Measurements from ENCODE around the gene SFMBT2.

Gene SFMBT2

DNA sequence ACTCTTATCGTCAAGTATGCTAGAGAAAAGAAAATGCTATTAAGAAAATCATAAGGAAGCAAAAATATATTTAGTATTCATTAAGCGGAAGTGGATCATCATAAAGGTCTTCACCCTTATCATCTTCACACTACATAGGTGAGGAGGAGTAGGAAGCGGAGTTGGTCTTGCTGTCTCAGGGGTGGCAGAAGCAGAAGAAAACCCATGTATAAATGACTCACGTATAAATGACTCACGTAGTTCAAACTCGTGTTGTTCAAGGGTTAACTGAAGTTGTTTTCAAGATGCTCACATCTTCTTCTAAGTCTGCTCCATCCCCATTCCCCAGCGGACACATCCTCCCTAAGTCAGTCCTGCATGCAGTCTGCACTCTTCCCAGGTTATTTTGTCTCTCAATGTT is 72.4 kb downstream of the SFMBT2 start:
- no peak overlapping the region for H3K4me3 ChIP-seq (ENCODE audit: low read length)
- H3K9ac ChIP-seq (ENCODE audit: low read length), result no peak overlapping the region
- peaks cover 8% of the 10 kb centered on the region; the same call in 1 of the 2 replicates for H4K20me1 ChIP-seq (ENCODE audit: insufficient read depth, low read length)
- no peaks in the 10 kb centered on the region for H3K9me3 ChIP-seq (ENCODE audit: insufficient read depth, low read length)
- H3K27me3 ChIP-seq (ENCODE audit: low read depth, low read length), result no peaks in the 10 kb centered on the region
- TF ChIP-seq, protein P1, sequence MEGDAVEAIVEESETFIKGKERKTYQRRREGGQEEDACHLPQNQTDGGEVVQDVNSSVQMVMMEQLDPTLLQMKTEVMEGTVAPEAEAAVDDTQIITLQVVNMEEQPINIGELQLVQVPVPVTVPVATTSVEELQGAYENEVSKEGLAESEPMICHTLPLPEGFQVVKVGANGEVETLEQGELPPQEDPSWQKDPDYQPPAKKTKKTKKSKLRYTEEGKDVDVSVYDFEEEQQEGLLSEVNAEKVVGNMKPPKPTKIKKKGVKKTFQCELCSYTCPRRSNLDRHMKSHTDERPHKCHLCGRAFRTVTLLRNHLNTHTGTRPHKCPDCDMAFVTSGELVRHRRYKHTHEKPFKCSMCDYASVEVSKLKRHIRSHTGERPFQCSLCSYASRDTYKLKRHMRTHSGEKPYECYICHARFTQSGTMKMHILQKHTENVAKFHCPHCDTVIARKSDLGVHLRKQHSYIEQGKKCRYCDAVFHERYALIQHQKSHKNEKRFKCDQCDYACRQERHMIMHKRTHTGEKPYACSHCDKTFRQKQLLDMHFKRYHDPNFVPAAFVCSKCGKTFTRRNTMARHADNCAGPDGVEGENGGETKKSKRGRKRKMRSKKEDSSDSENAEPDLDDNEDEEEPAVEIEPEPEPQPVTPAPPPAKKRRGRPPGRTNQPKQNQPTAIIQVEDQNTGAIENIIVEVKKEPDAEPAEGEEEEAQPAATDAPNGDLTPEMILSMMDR (IDR thresholded peaks at IDR 0.05; ENCODE audit: low read depth, low read length), result no peak
- TF ChIP-seq EZH2phosphoT487 (IDR thresholded peaks at IDR 0.05; ENCODE audit: low read depth), result no peak
- H3K27ac ChIP-seq (ENCODE audit: low read length), result no peak overlapping the region
- H3K4me2 ChIP-seq (ENCODE audit: low read length), result no peak overlapping the region
- H3K36me3 ChIP-seq (replicated peaks; ENCODE audit: low read depth, low read length), result peaks cover 5% of the 10 kb centered on the region
- H3K4me1 ChIP-seq (ENCODE audit: low read length), result peaks cover 21% of the 10 kb centered on the region
- H3K79me2 ChIP-seq (ENCODE audit: low read length), result peaks cover 56% of the 10 kb centered on the region
- no peak overlapping the region for H2AFZ ChIP-seq (ENCODE audit: low read depth, low read length)

DNA sequence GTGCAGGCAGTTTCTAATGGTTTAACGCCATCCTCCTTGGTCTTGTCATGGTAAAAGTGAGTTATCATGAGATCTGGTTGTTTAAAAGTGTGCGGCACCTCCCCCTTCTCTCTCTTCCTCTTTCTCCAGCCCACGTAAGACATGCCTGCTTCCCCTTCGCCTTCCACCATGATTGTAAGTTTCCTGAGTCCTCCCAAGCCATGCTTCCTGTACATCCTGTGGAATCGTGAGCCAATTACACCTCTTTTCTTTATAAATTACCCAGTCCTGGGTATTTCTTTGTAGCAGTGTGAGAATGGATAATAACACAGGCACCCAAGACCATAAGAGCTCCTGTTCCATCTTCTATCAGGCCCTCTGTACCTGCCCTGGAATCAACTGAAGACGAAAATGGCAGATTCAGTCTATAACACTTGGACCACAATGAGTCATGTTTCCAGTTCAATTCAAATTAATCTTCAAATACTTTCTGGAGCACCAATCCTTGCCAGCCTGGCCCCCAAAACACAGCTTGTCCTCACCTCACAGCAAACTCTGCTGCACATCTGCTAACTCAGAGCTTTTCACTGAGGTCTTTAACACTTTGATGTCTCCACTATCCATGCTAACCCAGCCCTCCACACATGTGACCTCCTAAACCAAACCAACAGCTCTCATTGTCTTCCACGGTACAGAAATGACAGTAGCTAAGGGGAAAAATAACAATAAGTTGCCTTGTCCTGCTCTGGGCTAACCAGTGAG is 73.2 kb downstream of the SFMBT2 start:
- Histone ChIP-seq H2AFZ (ENCODE audit: low read depth, low read length) (0 out of 2 replicates have a peak overlapping the region, but pooled peaks have one; percentile 22), H3K36me3 (replicated peaks; ENCODE audit: low read depth, low read length) (peaks cover 5% of the 10 kb centered on the region), H3K4me2 (ENCODE audit: low read length) (peak overlapping the region; percentile 76), H3K9me3 (ENCODE audit: insufficient read depth, low read length) (no peaks in the 10 kb centered on the region), H3K4me3 (ENCODE audit: low read length) (peak overlapping the region; percentile 41; the same call in 1 of the 2 replicates), H3K79me2 (ENCODE audit: low read length) (peaks cover 58% of the 10 kb centered on the region), H3K27me3 (ENCODE audit: low read depth, low read length) (no peaks in the 10 kb centered on the region), H4K20me1 (ENCODE audit: insufficient read depth, low read length) (peaks cover 8% of the 10 kb centered on the region; the same call in 1 of the 2 replicates), H3K9ac (ENCODE audit: low read length) (peak overlapping the region; percentile 32; the same call in 1 of the 2 replicates), H3K4me1 (ENCODE audit: low read length) (peaks cover 21% of the 10 kb centered on the region), H3K27ac (ENCODE audit: low read length) (peak overlapping the region; percentile 59)
- no peak for TF ChIP-seq EZH2phosphoT487 (IDR thresholded peaks at IDR 0.05; ENCODE audit: low read depth)
- TF ChIP-seq, protein P1 (IDR thresholded peaks at IDR 0.05; ENCODE audit: low read depth, low read length), result no peak

- Histone ChIP-seq H3K79me2 (ENCODE audit: low read length) (peaks cover 69% of the 10 kb centered on the region), H3K4me3 (ENCODE audit: low read length) (no peak overlapping the region), H4K20me1 (ENCODE audit: insufficient read depth, low read length) (peaks cover 8% of the 10 kb centered on the region; the same call in 1 of the 2 replicates), H3K36me3 (replicated peaks; ENCODE audit: low read depth, low read length) (peaks cover 5% of the 10 kb centered on the region), H3K27ac (ENCODE audit: low read length) (no peak overlapping the region), H3K9me3 (ENCODE audit: insufficient read depth, low read length) (no peaks in the 10 kb centered on the region), H2AFZ (ENCODE audit: low read depth, low read length) (no peak overlapping the region), H3K9ac (ENCODE audit: low read length) (no peak overlapping the region), H3K4me1 (ENCODE audit: low read length) (peaks cover 21% of the 10 kb centered on the region), H3K4me2 (ENCODE audit: low read length) (no peak overlapping the region), H3K27me3 (ENCODE audit: low read depth, low read length) (no peaks in the 10 kb centered on the region)
- TF ChIP-seq, protein P1 (IDR thresholded peaks at IDR 0.05; ENCODE audit: low read depth, low read length), result no peak
- TF ChIP-seq EZH2phosphoT487 (IDR thresholded peaks at IDR 0.05; ENCODE audit: low read depth), result no peak
Observed at GRCh38 chr10:7335977-7336376, 74.9 kb downstream of the SFMBT2 start.

DNA sequence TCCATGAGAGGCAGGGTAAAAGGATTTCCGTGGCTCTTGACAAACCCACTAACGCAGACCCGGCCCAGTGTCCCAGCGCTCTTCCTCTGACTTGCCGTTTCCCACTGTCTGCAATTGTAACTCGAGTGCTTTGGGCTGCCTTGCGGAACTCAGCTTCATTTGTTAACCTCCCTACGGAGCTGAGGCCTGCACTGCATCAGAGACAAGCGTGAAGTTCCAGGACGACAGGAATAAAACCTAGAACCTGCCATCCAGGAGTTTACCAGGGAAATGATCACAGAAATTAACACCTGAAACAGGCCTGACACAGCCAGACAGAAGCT is 76.2 kb downstream of the SFMBT2 start:
- peaks cover 81% of the 10 kb centered on the region for H3K79me2 ChIP-seq (ENCODE audit: low read length)
- H4K20me1 ChIP-seq (ENCODE audit: insufficient read depth, low read length), result peaks cover 8% of the 10 kb centered on the region; the same call in 1 of the 2 replicates
- H3K27me3 ChIP-seq (ENCODE audit: low read depth, low read length), result no peaks in the 10 kb centered on the region

More for the DNA sequence above, 76.2 kb downstream of the SFMBT2 start:
- H3K4me2 ChIP-seq (ENCODE audit: low read length), result no peak overlapping the region
- H3K9me3 ChIP-seq (ENCODE audit: insufficient read depth, low read length), result no peaks in the 10 kb centered on the region
- no peak overlapping the region for H3K9ac ChIP-seq (ENCODE audit: low read length)
- peaks cover 21% of the 10 kb centered on the region for H3K4me1 ChIP-seq (ENCODE audit: low read length)
- H3K36me3 ChIP-seq (replicated peaks; ENCODE audit: low read depth, low read length), result peaks cover 13% of the 10 kb centered on the region
- no peak for TF ChIP-seq EZH2phosphoT487 (IDR thresholded peaks at IDR 0.05; ENCODE audit: low read depth)
- TF ChIP-seq, protein P1 (IDR thresholded peaks at IDR 0.05; ENCODE audit: low read depth, low read length), result no peak
- H3K27ac ChIP-seq (ENCODE audit: low read length), result no peak overlapping the region
- H2AFZ ChIP-seq (ENCODE audit: low read depth, low read length), result no peak overlapping the region
- no peak overlapping the region for H3K4me3 ChIP-seq (ENCODE audit: low read length)
